Measurements from ENCODE around the gene TTC27. TPM values are rescaled to one million over a fixed set of nuclear protein-coding genes. Genes with fewer than 3 reads are reported as not detected.

TTC27 gene
- total and polyA plus RNA-seq, 2 of the 13 experiments (the other 11 are each of a cell fraction or from before 2014, with no cell fraction given), result 26.7 to 44.7 TPM

GRCh38 chr2:32832821-32833220 is 205.0 kb downstream of the TTC27 start (continued):
- TF ChIP-seq ZNF574 (CRISPR knock-in tag; IDR thresholded peaks at IDR 0.05), result no peak
- no peak for TF ChIP-seq CBX5 (CRISPR knock-in tag; IDR thresholded peaks at IDR 0.05; ENCODE audit: borderline replicate concordance)
- TF ChIP-seq, protein P1, sequence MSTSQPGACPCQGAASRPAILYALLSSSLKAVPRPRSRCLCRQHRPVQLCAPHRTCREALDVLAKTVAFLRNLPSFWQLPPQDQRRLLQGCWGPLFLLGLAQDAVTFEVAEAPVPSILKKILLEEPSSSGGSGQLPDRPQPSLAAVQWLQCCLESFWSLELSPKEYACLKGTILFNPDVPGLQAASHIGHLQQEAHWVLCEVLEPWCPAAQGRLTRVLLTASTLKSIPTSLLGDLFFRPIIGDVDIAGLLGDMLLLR (CRISPR knock-in tag; IDR thresholded peaks at IDR 0.05), result no peak
- no peak for TF ChIP-seq ZFX (CRISPR knock-in tag; IDR thresholded peaks at IDR 0.05; ENCODE audit: low read depth)
- TF ChIP-seq U2AF2 (IDR thresholded peaks at IDR 0.05; ENCODE audit: low read depth, low read length), result no peak
- no peak for TF ChIP-seq ZNF572 (CRISPR knock-in tag; IDR thresholded peaks at IDR 0.05)
- TF ChIP-seq, protein P2, sequence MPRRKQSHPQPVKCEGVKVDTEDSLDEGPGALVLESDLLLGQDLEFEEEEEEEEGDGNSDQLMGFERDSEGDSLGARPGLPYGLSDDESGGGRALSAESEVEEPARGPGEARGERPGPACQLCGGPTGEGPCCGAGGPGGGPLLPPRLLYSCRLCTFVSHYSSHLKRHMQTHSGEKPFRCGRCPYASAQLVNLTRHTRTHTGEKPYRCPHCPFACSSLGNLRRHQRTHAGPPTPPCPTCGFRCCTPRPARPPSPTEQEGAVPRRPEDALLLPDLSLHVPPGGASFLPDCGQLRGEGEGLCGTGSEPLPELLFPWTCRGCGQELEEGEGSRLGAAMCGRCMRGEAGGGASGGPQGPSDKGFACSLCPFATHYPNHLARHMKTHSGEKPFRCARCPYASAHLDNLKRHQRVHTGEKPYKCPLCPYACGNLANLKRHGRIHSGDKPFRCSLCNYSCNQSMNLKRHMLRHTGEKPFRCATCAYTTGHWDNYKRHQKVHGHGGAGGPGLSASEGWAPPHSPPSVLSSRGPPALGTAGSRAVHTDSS (CRISPR knock-in tag; conservative IDR thresholded peaks at IDR 0.05), result no peak
- TF ChIP-seq HHEX (CRISPR knock-in tag; IDR thresholded peaks at IDR 0.05), result no peak
- TF ChIP-seq ZSCAN30 (CRISPR knock-in tag; IDR thresholded peaks at IDR 0.05), result no peak
- no peak for TF ChIP-seq ZIK1 (CRISPR knock-in tag; IDR thresholded peaks at IDR 0.05; ENCODE audit: borderline replicate concordance, low read depth)
- no peak for TF ChIP-seq NAIF1 (CRISPR knock-in tag; IDR thresholded peaks at IDR 0.05; ENCODE audit: borderline replicate concordance)
- TF ChIP-seq TAF15 (IDR thresholded peaks at IDR 0.05; ENCODE audit: low read depth, low read length, poor library complexity, severe bottlenecking), result no peak
- TF ChIP-seq ZNF232 (CRISPR knock-in tag; IDR thresholded peaks at IDR 0.05; ENCODE audit: borderline replicate concordance), result no peak
- no peak for TF ChIP-seq PRPF4 (IDR thresholded peaks at IDR 0.05; ENCODE audit: low read depth, low read length, poor library complexity, severe bottlenecking)
- no peak for TF ChIP-seq NCOA5 (CRISPR knock-in tag; IDR thresholded peaks at IDR 0.05)

Data from HepG2 (cell line).